Measurements from ENCODE around the gene SH2D4B.

The SH2D4B gene

DNA sequence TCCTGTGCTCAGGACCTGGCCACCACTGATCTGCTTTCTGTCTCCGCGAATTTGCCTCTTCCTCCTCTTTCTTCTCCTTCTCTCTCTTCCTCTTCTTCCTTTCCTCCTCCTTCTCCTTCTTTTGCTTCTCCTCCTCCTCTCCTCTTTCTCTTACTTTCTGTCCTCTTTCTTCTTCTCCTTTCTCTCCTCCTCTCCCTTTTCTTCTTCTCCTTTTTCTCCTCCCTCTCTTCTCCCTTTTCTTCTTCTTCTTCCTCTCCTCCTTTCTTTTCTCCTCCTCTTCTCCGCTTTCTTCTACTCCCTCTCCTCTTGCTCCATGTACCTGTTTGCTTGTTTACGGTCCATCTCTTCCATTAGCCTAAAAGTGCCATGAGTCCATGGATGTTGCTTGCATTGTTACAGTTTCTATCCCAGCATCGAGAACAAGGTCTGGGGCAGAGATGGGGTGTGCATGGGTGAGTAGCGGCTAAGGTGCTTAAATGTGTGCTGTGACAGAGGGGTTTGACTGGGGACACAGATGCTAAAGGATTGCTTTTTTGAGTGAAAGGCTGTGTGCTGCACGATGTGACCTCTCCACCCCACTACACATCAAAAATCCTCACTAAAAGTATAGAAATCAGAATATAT lies 7.7 kb downstream of the SH2D4B start:
- DNase-seq, result no peak

DNA sequence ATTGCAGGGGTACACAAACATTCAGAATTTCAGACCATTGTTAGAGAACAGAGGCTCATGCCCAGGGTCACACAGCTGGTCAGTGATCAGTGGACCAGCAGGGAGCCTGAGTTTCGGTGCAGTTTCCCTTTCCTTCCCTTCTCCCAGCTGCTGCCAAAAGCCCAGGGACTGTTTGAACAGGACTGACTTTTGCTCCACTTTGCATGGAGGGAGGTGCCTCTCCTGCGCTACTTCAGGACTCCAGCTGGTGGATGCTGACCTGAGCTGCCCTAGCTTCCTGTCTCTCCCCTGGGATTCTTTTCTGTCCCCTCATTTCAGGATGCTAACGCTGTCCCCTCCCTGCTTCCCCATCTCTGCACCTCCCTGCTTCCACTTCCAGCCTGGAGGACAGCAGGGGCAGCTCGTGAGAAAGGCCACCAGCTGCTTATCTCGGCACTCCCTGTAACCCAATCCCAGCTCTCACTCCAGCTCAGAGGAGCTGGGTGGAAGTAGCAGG lies 14.5 kb downstream of the SH2D4B start:
- no peak for DNase-seq

DNA sequence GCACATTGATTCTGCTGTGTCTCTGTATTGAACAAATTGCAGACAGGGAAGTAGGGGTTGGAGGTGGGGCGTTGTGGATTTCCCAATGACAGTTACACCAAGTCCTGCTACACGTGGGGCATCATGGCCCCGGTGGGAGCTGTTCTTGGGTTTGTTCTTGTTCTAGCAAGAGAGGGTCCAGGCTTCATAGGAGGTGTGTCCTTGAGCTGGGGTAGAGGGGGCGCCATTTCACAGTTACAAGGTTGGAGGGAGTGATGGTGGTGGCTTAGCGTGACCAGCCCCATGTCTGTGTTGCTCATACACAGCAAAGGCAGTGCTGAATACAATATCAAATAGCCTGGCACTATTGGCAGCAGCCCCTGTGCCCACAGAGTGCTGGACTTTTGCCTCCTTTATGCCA lies 15.7 kb downstream of the SH2D4B start:
- no peak for DNase-seq

DNA sequence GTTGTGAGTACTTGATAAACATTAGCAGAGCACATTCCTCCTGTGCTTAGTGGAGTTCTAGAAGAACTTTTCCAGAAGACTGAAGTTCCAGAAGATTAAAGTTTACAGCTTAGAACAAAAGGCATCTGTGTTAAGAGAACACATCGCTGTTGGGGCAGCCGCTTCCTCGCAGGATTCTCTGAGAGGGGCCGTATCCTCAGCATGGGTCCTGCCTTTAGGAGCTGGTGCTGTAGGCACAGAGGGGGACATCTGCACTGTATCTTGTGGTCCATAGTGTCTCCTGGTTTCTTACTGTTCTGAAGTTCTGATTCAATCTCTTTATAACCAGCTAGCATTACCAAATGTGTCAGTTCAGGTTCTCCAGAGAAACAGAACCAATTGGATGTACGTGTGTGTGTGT lies 16.3 kb downstream of the SH2D4B start:
- no peak for DNase-seq

DNA sequence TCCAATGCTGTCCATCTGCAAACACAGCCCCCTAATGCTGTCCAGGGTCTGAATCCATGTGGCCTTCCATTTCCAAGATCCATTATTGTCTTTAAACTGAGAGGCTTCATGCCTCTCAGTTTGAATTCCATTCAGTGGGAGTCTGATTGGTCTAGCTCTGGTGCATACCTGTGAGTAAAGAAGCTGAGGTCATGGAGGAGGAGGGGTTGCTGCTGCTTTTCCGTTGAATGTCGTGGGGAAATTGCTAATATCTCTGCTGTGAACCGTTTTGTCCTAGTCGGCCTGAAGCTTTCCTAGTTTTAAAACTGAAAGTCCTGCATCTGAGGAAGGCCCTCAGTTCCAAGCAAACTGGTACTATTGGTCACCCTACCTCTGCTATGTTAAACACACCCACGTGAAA lies 17.7 kb downstream of the SH2D4B start:
- DNase-seq, result no peak

DNA sequence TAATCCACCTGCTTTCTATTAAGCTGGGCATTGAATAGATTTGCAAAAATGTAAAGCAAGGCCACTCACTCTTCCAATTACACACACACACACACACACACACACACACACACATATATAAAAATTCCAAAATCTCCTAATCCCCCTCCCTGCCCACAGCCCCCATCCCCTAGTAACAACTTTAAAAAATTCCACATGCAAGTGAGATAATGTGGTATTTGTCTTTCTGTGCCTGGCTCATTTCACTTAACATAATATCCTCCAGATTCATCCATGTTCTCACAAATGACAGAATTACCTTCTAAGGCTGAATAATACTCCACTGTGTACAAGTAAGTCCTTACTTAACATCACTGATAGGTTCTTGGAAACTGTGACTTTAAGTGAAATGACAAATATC lies 24.2 kb downstream of the SH2D4B start:
- DNase-seq, result no peak

DNA sequence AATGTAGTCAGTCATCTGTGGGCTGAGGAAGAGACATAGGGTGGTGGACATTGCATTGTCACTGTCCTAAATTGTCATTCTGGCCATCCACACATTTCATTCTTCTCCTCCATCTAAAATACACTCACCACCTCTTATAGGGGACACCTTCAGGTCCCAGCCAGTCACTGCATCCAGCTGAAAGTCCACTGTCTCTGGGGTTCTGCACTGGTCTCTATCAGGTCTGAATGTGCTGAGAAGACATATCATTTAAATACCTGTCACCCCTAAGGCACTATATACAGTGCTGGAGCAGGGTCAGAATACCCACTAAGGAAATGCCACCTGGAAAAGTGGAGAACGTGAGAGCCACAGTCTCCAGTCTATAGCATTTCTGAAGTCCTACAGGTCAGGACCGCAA lies 29.6 kb downstream of the SH2D4B start:
- DNase-seq, result no peak

DNA sequence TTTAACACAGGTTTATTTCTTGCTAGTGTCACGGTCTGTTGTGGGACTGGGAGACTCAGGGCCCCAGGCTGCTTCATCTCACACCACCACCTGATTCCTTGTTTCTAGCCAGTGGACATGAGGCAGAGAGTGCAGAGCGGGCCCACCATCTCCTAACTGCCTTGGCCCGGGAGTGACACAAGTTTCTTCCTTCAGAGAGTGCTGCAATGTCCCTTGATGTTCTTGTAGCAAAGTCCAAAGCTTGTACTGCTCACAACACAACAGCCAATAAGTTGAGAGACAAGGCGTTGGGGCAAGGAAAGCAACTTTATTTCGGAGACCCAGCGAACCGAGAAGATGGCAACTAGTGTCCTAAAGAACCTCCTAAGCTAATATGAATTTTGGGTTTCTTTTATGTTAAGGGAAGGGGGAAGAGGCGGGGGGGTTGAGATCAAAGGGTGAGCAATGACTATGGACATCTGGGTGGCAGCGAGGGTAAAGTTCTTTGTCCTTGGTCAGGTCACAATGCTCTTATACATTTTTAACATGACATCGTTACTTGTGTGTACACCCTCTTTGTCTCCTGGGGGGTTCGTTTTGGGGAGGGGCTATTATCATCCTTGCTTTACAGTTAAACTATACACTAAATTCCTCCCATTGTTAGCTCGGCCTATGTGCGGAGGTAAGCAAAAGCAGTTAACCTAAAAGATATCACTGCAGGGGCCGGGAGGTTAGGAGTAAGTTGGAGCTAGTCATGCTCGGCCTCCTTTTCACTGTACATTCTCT lies 31.6 kb downstream of the SH2D4B start:
- DNase-seq, result no peak

DNA sequence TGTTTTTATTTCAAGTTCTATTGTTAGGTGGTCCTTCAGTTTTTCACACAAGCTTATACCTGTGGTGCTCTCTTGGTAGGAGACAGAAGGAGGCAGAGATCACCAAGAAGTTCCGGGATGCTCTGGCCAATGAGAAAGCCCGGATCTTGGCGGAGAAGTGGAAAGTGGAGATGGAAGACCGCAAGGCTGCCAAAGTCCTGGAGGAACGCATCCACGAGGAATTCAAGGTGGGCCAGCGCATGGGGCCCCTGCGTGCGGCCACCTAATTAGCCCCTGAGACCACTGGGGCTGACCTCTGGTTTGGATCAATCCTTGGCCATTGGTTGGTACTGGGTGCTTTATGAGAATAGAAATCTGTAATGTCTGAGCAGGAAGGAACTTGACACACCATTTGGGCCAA lies 33.6 kb downstream of the SH2D4B start:
- no peak for DNase-seq

DNA sequence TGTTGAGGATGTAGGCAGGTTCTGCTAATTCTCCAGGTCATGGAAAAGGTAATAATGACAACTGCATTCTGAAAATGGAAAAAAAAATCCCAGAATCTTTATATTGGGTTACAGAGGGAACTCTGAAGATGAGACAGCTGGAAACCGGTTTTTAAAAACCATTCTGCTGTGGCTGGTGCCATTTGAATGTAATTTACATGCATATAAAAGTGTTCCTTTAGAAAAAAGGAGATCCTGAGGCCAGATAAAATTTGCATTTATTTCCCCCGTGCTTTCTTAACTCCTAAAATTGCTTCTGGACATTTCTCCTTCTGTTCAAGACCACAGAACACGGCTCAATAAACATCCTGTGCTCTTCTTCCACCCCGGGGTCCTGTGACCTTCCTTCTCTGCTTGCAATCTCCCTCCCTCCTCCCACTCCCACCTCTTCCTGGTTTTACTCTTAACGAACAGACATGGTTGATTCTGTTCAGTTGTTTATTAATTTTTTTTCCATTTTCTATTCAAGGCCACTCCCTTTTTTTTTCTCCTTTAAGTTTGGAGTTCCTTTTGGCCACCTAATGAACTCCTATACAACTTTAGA lies 41.6 kb downstream of the SH2D4B start:
- DNase-seq, result no peak

DNA sequence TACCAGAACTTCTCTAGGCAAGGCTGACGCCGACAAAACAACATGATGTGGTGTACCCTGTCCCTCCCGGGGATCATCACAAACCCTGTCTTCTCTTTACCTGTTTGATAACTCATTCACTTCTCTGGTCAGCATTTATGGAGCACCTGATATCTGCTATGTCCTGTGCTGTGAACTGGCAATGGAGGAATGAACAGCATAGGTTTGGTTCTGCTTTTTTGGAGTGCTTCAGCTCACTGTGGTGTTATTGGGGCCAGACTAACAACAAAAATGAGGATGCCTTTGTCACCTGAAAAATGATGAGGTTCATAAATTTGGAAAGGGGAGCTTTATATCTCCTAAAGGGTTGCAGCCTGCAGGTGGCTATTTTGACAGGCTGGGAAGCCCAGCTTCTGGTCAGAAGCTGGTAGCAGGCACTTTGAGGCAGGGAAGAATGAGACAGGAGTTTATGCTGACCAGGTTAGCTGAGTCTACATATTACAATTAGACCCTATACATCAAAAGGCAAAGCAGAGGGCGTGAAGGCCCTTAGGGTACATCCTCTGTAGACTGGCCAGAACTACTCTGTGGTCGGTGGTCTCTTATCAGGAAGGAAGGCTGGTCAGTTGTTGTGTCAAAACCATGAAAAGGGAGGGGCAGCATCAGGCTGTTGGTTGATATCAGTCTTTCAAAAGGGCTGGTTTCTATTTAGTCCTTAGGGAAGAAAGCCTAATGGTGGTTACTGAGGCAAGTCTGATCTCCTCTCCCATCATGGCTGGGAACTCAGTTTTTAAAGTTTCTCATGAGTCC lies 42.3 kb downstream of the SH2D4B start:
- DNase-seq, result no peak

DNA sequence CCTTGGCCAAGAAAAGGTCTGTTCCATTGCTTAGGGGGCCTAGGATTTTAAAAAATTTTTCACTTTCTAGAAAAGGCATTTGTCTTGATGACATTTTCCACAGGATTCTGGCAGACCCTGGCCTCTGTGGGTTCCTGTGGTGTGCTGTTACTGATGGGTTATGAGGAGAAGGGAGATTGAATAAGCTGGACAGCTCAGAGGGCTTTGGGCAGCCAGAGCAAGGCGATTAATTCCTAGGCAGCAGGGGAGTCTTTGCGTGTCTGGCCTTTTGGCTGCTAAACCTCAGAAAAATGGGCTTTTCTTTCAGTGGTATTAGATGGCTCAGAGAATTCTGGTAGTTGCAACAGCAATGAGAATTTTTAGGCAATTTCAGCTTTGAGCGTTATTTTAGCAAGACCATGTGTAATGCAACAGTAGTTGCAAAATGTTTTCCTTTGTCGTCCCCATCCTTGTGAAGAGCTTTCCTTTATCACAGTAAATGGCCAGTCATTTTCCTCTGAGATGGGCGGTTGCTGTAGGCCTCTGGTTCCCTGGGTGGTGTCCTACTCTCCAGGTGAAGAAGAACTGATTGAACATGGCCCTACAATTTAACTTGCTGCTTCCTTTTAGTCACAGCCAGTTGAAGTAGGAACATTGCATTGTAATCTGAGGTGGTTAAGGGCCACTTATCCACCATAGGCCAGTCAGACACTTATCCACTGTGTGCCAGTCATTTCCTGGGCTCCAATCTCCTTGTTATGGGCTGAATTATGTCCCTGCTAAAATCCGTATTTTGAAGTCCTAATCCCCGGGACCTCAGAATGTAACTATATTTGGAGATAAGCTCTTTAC lies 43.2 kb downstream of the SH2D4B start:
- DNase-seq, result no peak

DNA sequence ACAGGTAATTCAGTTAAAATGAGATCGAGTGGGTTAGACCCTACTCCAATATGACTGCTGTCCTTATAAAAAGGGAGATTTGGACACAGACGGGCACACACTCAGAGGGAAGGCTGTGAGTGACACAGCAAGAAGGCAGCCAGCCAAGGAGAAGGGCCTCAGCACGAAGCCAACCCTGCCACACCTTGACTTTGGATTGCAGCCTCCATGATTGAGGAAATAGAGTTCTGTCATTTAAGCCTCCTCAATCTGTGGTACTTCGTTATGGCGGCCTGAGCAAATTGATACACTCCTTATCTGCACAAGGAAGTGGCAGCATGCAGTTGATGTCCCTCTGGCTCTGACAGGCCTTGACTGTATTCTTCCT lies 43.8 kb downstream of the SH2D4B start:
- no peak for DNase-seq

DNA sequence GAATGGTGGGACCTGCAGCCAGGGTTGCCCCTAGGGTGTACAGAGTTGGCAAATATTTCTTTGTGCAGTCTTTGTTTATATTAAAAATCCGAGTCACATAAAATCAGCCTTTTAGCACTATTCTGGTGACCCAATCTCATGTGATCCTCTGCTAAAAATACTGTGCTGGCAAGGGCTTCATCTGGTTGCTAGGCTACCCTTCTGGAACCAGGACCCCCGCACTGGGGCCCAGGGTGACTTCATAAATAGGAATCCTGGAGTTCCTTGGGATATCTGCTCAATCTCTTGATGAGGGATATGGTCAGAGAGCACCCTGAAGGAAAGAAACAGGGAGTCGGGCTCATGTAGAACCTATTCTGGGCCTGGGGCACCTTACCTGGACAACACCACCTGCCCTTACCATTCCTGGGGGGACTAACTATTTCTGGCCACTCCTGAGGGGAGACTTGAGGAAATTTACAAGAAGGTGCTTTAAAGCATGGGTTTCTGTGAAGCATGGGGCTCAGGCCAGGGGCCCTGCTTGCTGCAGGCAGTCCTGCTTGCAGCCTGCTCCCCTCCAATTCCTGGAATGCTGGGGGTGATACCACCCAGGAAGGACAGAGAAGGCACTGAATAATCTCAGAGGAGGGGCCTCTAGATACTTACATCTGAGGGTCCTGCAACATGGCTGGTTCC lies 44.7 kb downstream of the SH2D4B start:
- no peak for DNase-seq

DNA sequence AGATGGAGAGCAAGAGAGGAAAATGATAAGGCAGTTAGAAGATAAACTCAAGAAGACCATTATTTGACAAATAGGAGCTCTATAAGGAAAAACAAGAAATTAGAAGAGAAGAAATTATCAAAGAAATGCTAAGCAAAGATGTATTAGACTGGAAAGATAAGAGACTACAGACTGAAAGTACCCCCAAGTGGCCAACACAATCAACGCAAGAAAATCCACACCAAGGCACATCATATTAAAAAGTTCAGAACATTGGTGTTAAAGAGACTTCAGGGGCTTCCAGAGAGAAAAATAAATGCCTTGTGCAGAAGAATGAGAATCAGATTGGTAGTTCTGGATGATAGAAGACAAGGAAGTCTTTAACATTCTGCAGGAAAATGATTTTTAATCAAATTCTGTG lies 46.0 kb downstream of the SH2D4B start:
- no peak for DNase-seq

DNA sequence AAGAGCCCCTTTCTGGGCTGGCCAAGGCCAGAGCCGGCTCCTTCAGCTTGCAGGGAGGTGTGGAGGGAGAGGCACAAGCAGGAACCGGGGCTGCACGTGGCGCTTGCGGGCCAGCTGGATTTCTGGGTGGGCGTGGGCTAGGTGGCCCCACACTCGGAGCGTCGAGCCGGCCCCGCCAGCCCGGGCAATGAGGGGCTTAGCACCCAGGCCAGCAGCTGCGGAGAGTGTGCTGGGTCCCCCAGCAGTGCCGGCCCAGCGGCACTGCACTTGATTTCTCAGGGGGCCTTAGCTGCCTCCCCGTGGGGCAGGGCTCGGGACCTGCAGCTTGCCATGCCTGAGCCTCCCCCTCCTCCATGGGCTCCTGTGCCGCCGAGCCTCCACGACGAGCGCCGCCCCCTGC lies 48.1 kb downstream of the SH2D4B start:
- DNase-seq, result no peak

DNA sequence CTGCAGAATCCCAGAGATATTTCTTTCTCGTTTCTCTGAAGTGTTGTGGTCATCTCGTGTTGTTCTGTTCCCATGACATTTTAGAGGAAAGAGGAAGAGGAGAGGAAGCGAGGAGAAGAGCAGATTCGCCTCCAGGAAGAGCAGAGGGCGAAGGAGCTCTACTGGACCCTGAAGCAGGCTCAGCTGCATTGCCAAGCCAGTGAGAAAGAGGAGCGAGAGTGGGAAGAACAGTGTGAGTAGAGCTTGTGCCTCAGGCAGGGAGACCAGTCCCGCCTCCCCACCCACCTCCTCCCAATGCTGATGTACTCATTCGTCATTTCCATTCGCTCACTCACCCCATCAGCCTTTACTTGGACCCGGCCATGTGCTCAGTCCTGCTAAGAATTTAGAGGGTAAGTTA lies 50.8 kb downstream of the SH2D4B start:
- no peak for DNase-seq

DNA sequence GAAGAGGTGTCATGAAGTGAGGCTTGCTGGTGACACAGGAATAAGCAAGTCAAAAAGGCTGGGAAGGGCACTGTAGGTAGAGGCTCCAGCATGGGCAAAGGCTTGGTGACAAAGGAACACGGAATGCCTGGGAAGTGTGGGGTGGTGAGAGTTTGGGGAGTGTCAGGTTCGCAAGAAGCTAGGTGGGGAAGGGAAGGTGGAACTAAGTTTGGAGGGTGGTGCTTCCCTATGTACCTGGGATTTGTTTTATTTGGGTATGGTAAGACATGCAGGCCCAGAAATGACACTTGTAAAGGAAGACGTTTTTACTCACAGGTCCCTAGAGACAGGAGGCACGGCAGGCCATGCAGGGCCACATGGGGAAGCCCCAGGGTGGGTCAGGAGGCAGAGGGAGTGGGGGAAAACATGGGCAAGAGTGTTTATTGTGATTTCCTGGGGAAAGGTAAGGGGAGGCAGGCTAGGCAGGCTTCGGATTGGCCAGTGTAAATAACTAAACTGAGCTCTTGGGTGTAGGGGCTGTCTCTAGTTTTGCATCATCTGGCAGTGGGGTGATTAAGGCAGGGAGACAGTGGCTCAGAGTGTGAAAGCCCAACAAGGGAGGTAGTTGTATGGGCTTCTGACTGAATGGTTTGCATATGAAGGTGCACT lies 52.1 kb downstream of the SH2D4B start:
- DNase-seq, result no peak

DNA sequence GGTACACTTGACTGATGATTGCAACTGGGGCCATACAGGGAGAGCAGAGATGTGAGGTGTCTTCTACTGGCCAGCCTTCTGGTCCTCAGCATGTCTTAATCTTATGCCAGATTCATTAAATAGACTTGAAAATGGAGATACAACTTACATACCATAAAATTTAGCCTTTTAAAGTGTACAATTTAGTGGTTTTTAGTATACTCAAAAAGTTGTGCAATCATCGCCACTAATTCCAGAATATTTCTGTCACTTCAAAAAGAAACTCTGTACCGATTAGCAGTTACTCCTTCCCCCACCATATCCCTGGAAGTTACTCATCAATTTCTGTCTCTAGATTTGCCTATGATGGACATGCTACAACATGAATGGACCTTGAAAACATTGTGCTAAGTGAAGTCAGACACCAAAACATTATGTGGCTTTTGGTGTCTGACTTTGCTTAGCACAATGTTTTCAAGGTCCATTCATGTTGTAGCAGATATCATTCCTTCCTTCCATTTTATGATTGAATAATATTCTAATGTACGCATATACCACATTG lies 53.0 kb downstream of the SH2D4B start:
- no peak for DNase-seq

DNA sequence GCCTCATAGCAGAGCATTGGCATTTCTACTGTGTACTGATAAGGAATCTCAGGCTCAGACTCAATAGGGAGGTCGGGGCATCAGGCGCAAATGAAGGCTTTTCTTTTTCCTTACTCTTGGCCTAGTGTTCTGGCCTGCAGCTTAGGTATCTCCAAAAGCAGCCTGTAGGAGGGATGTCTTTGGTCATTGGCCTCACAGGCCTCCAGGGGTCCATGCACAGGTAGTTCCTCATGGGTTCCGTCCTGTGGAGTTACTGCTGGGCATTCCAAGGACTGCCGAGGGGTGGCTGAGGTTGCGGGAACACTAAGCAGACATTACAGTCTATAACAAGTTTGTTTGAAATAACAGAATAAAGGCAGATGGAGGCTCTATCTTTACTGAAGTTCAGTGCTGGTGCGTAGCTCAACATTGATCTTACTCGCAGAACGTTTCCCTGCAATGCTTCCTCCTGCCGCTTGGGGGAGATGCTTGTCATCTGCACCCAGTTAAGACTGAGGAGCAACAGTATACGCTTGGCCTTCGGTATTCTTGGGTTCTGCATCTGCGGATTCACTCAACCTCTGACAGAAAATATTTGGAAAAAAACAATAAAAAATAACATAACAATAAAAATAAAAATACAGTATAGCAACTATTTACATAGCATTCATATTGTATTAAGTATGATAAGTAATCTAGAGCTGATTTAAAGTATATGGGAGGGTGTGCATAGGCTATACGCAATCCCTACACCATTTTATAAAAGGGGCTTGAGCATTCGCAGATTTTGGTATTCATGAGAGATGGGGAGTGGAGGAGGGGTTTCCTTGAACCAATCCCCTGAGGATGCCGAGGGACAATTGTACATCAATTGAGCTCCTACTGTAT lies 58.9 kb downstream of the SH2D4B start:
- no peak for DNase-seq
